Liver (tissue), 3 donors: ENCODE measurements around the gene TMCO5A.

Source experiments
- RAD21 ChIP-seq, 2 donors: IDR thresholded peaks; 2 replicates each; pipeline ENCODE4 v1.6.1; 2016; ENCODE audit warnings: antibody characterized with exemption in 2 of 2, mild to moderate bottlenecking in 2 of 2
- SP1 ChIP-seq: IDR thresholded peaks from 2 replicates; pipeline ENCODE4 v1.6.1; 2018; ENCODE audit warnings: antibody characterized with exemption, mild to moderate bottlenecking
- TF ChIP-seq, protein P1 (sequence below): IDR thresholded peaks from 2 replicates; pipeline ENCODE4 v1.6.1; 2016; ENCODE audit warnings: antibody characterized with exemption
- TF ChIP-seq, protein P2 (sequence below): fragments of 150-350 bp; IDR thresholded peaks from 2 replicates; pipeline ENCODE4 v1.5.1; 2017; ENCODE audit warnings: improper control_type of control experiment, low read depth, low read length; ENCODE audit not compliant: missing input control
- TF ChIP-seq, protein P3 (sequence below): IDR thresholded peaks from 2 replicates; pipeline ENCODE4 v1.6.1; 2016; ENCODE audit warnings: antibody characterized with exemption, mild to moderate bottlenecking
- TF ChIP-seq, protein P4 (sequence below): IDR thresholded peaks from 2 replicates; pipeline ENCODE4 v1.6.1; 2016; ENCODE audit warnings: antibody characterized with exemption
- donor health status: healthy.
- donor health status: healthy.

DNA sequence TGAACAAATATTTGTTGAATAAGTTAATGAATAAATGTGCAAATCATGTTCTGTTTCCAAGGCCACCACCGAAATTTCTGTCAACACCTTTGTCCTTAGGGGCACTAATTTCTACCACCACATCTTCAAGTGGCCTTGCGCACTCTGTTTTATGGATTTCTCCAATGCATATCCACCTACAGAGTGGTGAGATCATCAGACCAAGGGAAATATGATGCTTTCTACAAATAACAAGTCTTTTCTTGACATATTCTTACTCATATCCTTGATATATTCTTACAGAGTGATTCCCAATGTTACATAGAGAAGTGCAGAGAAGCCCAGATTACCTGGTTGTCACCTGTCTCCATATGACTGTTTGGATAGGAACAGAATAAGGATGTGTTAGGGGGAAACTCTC lies 36.1 kb upstream of the TMCO5A start:
- no peak for TF ChIP-seq SP1
- TF ChIP-seq, protein P1, sequence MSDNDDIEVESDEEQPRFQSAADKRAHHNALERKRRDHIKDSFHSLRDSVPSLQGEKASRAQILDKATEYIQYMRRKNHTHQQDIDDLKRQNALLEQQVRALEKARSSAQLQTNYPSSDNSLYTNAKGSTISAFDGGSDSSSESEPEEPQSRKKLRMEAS: no peak
- TF ChIP-seq, protein P2, sequence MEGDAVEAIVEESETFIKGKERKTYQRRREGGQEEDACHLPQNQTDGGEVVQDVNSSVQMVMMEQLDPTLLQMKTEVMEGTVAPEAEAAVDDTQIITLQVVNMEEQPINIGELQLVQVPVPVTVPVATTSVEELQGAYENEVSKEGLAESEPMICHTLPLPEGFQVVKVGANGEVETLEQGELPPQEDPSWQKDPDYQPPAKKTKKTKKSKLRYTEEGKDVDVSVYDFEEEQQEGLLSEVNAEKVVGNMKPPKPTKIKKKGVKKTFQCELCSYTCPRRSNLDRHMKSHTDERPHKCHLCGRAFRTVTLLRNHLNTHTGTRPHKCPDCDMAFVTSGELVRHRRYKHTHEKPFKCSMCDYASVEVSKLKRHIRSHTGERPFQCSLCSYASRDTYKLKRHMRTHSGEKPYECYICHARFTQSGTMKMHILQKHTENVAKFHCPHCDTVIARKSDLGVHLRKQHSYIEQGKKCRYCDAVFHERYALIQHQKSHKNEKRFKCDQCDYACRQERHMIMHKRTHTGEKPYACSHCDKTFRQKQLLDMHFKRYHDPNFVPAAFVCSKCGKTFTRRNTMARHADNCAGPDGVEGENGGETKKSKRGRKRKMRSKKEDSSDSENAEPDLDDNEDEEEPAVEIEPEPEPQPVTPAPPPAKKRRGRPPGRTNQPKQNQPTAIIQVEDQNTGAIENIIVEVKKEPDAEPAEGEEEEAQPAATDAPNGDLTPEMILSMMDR: no peak
- TF ChIP-seq RAD21 (IDR thresholded peaks at IDR 0.05): no peak
- TF ChIP-seq, protein P3, sequence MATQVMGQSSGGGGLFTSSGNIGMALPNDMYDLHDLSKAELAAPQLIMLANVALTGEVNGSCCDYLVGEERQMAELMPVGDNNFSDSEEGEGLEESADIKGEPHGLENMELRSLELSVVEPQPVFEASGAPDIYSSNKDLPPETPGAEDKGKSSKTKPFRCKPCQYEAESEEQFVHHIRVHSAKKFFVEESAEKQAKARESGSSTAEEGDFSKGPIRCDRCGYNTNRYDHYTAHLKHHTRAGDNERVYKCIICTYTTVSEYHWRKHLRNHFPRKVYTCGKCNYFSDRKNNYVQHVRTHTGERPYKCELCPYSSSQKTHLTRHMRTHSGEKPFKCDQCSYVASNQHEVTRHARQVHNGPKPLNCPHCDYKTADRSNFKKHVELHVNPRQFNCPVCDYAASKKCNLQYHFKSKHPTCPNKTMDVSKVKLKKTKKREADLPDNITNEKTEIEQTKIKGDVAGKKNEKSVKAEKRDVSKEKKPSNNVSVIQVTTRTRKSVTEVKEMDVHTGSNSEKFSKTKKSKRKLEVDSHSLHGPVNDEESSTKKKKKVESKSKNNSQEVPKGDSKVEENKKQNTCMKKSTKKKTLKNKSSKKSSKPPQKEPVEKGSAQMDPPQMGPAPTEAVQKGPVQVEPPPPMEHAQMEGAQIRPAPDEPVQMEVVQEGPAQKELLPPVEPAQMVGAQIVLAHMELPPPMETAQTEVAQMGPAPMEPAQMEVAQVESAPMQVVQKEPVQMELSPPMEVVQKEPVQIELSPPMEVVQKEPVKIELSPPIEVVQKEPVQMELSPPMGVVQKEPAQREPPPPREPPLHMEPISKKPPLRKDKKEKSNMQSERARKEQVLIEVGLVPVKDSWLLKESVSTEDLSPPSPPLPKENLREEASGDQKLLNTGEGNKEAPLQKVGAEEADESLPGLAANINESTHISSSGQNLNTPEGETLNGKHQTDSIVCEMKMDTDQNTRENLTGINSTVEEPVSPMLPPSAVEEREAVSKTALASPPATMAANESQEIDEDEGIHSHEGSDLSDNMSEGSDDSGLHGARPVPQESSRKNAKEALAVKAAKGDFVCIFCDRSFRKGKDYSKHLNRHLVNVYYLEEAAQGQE: no peak
- TF ChIP-seq, protein P4, sequence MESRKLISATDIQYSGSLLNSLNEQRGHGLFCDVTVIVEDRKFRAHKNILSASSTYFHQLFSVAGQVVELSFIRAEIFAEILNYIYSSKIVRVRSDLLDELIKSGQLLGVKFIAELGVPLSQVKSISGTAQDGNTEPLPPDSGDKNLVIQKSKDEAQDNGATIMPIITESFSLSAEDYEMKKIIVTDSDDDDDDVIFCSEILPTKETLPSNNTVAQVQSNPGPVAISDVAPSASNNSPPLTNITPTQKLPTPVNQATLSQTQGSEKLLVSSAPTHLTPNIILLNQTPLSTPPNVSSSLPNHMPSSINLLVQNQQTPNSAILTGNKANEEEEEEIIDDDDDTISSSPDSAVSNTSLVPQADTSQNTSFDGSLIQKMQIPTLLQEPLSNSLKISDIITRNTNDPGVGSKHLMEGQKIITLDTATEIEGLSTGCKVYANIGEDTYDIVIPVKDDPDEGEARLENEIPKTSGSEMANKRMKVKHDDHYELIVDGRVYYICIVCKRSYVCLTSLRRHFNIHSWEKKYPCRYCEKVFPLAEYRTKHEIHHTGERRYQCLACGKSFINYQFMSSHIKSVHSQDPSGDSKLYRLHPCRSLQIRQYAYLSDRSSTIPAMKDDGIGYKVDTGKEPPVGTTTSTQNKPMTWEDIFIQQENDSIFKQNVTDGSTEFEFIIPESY: no peak
